LNCAP (cell line): ENCODE data around the gene SLC35F3.

ENCODE experiments used
- TF ChIP-seq, protein P1 (sequence below): fragments of 450-650 bp; IDR thresholded peaks from 2 replicates; pipeline ENCODE4 v1.5.1; 2017; ENCODE audit warnings: mild to moderate bottlenecking

The SLC35F3 gene

DNA sequence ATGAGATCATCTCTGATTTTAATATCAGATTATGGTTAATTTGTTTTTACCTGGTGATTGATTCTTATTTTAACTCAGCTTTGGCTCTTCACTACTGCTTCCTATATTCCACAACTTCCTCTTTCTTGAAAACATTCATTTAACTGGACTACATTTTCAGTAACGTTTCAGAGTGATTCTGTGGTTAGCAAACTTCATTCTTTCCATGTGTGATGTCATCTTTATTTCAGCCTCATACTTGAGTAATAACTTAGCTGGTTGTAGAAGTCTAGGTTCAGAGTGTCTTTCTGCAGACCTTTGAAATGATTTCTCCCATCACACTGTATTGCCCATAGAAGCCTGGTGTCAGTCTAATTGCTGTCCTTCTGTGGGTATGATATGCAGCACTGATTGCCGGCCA is 36.0 kb upstream of the SLC35F3 start:
- TF ChIP-seq, protein P1, sequence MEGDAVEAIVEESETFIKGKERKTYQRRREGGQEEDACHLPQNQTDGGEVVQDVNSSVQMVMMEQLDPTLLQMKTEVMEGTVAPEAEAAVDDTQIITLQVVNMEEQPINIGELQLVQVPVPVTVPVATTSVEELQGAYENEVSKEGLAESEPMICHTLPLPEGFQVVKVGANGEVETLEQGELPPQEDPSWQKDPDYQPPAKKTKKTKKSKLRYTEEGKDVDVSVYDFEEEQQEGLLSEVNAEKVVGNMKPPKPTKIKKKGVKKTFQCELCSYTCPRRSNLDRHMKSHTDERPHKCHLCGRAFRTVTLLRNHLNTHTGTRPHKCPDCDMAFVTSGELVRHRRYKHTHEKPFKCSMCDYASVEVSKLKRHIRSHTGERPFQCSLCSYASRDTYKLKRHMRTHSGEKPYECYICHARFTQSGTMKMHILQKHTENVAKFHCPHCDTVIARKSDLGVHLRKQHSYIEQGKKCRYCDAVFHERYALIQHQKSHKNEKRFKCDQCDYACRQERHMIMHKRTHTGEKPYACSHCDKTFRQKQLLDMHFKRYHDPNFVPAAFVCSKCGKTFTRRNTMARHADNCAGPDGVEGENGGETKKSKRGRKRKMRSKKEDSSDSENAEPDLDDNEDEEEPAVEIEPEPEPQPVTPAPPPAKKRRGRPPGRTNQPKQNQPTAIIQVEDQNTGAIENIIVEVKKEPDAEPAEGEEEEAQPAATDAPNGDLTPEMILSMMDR: no peak

DNA sequence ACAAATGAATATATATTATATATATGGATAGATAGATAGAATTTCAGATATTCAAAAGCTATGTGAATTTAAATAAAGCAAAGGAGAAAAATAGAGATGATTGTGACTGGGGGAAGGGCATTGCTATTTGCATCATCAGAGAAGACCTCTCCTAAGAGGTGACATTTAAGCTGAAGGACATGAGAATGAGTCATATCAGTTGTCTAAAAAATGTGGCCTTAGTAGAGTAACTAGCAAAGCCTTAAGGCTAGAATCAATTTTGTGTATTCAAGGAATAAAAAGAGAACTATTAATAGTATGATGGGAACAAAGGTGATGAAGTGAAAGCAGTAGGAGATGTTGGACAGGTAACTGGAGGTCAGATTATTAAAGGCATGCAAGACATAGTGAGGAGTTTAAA is 34.8 kb upstream of the SLC35F3 start:
- TF ChIP-seq, protein P1: no peak

DNA sequence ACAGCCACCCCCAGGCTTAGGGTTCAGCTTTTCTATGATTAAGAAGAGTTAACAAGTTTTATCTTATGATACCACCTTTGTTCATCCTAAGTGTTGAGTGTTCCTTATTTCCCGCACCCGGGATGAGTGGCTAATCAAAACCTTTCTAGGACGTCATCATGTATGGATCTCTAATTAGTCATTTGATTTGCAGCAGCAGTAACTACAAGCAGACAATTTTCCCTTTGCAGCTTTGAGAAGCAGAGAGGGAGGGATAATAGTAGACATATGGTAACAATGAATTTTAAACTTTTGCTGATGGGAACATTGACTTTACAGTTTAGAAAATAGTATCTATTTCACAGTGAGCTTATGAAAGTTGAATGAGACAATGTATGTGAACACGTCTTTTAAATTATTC is 30.8 kb upstream of the SLC35F3 start:
- TF ChIP-seq, protein P1: no peak

DNA sequence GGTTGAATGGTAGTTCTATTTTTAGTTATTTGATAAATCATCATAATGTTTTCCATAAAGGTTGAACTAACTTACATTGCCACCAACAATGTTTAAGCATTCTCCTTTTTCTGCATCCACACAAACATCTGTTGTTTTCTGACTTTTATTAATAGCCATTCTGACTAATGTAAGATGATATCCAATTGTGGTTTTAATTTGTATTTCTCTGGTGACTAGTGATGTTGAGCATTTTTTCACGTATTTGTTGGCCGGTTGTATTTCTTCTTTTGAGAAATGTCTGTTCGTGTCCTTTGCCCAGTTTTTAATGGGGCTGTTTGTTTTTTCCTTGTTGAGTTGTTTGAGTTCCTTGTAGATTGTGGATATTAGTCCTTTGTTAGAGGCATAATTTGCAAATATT is 24.6 kb upstream of the SLC35F3 start:
- TF ChIP-seq, protein P1: no peak

DNA sequence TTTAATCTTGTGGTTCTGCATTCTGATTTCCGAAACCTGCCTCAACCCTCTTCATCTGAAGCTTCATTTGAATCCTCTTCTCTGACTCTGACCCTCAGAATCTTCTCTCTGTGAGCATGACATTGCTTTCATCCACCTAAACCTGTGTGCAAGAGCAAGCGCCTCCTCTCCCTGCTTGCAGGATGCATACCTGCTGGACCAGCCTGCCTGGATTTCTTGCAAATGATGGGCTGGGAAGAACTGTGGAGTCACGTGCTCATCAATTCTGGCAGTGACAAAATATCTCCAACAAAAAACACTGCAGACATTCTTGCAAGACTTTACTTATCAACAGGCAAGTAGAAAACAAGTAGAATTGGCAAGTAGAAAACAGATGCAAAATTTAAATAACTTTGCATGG is 20.8 kb upstream of the SLC35F3 start:
- TF ChIP-seq, protein P1: no peak

DNA sequence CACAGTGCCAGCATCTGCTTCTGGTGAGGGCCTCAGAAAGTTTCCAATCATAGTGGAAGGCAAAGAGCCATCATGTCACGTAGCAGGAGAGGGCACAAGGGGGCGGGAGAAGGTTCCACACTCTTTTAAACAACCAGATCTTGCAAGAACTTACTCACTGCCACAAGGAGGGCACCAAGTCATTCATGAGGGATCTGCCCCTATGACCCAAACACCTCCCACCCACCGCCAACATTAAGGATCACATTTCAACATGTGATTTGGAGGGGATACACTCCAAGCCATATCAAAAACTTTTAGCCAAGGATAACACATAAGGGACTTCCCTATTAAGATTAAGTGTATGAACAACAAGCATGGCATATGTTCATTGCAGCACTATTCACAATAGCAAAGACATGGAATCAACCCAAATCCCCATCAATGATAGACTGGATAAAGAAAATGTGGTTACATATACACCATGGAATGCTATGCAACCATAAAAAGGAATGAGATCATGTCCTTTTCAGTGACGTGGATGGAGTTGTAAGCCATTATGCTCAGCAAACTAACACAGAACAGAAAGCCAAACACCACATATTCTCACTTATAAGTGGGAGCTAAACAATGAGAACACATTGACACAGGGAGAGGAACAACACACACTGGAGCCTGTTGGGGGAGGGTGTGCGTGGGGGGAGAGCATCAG is 19.9 kb upstream of the SLC35F3 start:
- TF ChIP-seq, protein P1: no peak

DNA sequence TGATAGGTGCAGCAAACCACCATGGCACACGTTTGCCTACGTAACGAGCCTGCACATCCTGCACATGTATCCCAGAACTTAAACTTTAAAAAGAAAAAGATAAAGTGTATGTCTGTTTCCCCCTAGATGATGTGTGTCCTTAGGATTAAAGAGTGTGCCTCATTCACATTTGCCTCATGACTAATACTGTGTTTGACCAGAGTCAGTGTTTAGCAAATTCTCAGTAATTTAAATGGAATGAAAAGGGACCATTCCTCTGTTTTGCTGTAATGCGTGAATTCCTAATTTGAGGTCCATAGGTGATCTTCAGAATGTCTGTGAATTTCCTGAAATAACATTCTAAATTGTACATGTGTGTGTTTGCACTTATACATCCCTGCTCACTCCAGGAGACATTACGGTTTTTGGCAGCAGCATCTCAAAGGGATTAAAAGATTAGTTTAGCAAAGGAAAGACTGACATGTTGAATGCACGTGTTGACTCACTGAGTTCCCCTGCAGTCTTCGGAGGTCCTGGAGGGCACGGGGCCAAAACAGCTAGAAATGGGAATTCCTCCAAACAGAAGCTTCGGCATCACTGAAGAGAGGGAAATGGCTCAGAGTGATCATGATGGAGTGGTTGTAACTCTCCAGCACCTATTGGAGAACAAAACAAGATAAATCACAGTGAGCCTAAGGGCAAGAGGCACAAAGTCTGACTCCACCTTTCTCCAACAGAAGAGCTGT is 19.1 kb upstream of the SLC35F3 start:
- TF ChIP-seq, protein P1: no peak
